H1 (cell line): ENCODE data around the gene CHAC1. TPM values are rescaled to one million over a fixed set of nuclear protein-coding genes. Genes with fewer than 3 reads are reported as not detected.
A peak's percentile ranks its signal among the peaks of the same experiment; 100 is the strongest.

ENCODE experiments used
- CTCF ChIA-PET: fragments of 300-600 bp; sonication (Branson Sonifier 250); formaldehyde crosslinking; loops from one replicate; lab custom pipeline; 2021; ENCODE audit not compliant: partially characterized antibody; lab: Charles Lee
- POLR2A ChIA-PET: fragments of 300-600 bp; sonication (Branson Sonifier 250); formaldehyde crosslinking; loops from one replicate; lab custom pipeline; 2021; ENCODE audit warnings: inconsistent platforms; ENCODE audit not compliant: partially characterized antibody; lab: Charles Lee
- DNase-seq, 2 experiments: peaks; one replicate each; pipeline versions ENCODE4 v3.0.0 to v3.0.0-alpha.2; 2010 to 2022; ENCODE audit warnings: low spot score in 2 of 2, low read depth in 1 of 2, mixed read lengths in 1 of 2
- FAIRE-seq: peaks from 2 replicates; lab custom pipeline; 2011; peaks lifted over from hg19 to GRCh38; lab: Jason Lieb, UNC
- H2AFZ ChIP-seq: 2 replicates; pipeline ENCODE4 v1.8.1; 2012; ENCODE audit warnings: low read length, inconsistent platforms
- H2AK5ac ChIP-seq: 2 replicates; pipeline ENCODE4 v1.6.1; 2013; ENCODE audit warnings: low read depth, low read length
- H2BK120ac ChIP-seq: replicated peaks from 2 replicates; pipeline ENCODE3; 2013; ENCODE audit warnings: low read depth, low read length, inconsistent platforms
- H2BK12ac ChIP-seq: 2 replicates; pipeline ENCODE4 v1.6.1; 2013; ENCODE audit warnings: low read depth, low read length
- H2BK15ac ChIP-seq: 2 replicates; pipeline ENCODE4 v1.6.1; 2013; ENCODE audit warnings: low read length
- H2BK20ac ChIP-seq: 2 replicates; pipeline ENCODE4 v1.6.1; 2013; ENCODE audit warnings: low read length
- H2BK5ac ChIP-seq: 2 replicates; pipeline ENCODE4 v1.6.1; 2013; ENCODE audit warnings: low read depth, low read length
- H3K14ac ChIP-seq: 2 replicates; pipeline ENCODE4 v1.6.1; 2013; ENCODE audit warnings: inconsistent platforms; ENCODE audit not compliant: insufficient read length
- H3K18ac ChIP-seq: 2 replicates; pipeline ENCODE4 v1.6.1; 2013; ENCODE audit warnings: low read length; ENCODE audit errors: extremely low read depth
- H3K23ac ChIP-seq: 2 replicates; pipeline ENCODE4 v1.6.1; 2013; ENCODE audit warnings: inconsistent platforms; ENCODE audit not compliant: insufficient read length
- H3K23me2 ChIP-seq: 2 replicates; pipeline ENCODE4 v1.6.1; 2013; ENCODE audit warnings: low read depth, low read length
- H3K27ac ChIP-seq: 2 replicates; pipeline ENCODE4 v1.6.1; 2011; ENCODE audit warnings: low read depth, low read length, inconsistent platforms
- H3K27me3 ChIP-seq, 4 experiments: replicated peaks in 1 of 4; 1 replicate in 1 of 4; 2 replicates in 3 of 4; pipeline versions ENCODE4 v1.6.1 to v1.8.1; 2011 to 2013; ENCODE audit warnings: low read length in 3 of 4, mild to moderate bottlenecking in 3 of 4, inconsistent platforms in 2 of 4, mixed read lengths in 2 of 4, moderate library complexity in 1 of 4; ENCODE audit not compliant: control insufficient read depth in 3 of 4, insufficient read depth in 3 of 4; ENCODE audit errors: extremely low read depth in 1 of 4
- H3K36me3 ChIP-seq, 4 experiments: 2 replicates each; pipeline versions ENCODE4 v1.6.1 to v1.8.1; 2011 to 2013; ENCODE audit warnings: mild to moderate bottlenecking in 4 of 4, low read length in 3 of 4, moderate library complexity in 2 of 4, control low read depth in 1 of 4, inconsistent platforms in 1 of 4; ENCODE audit not compliant: insufficient read depth in 4 of 4, control insufficient read depth in 2 of 4
- H3K4ac ChIP-seq: replicated peaks from 2 replicates; pipeline ENCODE3; 2013; ENCODE audit warnings: low read length, low read depth, mixed read lengths, inconsistent platforms; ENCODE audit not compliant: insufficient read length
- H3K4me1 ChIP-seq, 4 experiments: replicated peaks in 1 of 4; 1 replicate in 1 of 4; 2 replicates in 3 of 4; pipeline versions ENCODE4 v1.6.1 to v1.8.1; 2011 to 2013; ENCODE audit warnings: low read length in 3 of 4, inconsistent platforms in 2 of 4, mixed read lengths in 1 of 4; ENCODE audit not compliant: insufficient read depth in 4 of 4, control insufficient read depth in 3 of 4
- H3K4me2 ChIP-seq, 2 experiments: 2 replicates each; pipeline versions ENCODE4 v1.6.1 to v1.8.1; 2011 to 2013; ENCODE audit warnings: low read depth in 2 of 2, low read length in 2 of 2, control low read depth in 1 of 2, inconsistent platforms in 1 of 2, mild to moderate bottlenecking in 1 of 2; ENCODE audit not compliant: insufficient read depth in 1 of 2
- H3K4me3 ChIP-seq, 4 experiments: fragments of 200-600, 300-600 bp in 1 of 4; sonication (generic), shearing (Covaris generic), sonication (Bioruptor Twin) in 1 of 4; 2 replicates each; pipeline versions ENCODE4 v1.5.1 to v1.8.1; 2011 to 2016; ENCODE audit warnings: low read length in 4 of 4, low read depth in 3 of 4, control low read depth in 2 of 4, inconsistent platforms in 2 of 4, mild to moderate bottlenecking in 2 of 4, mixed read lengths in 1 of 4, moderate library complexity in 1 of 4; ENCODE audit not compliant: insufficient read depth in 2 of 4; ENCODE audit errors: extremely low read depth in 1 of 4
- H3K56ac ChIP-seq: replicated peaks from 2 replicates; pipeline ENCODE3; 2013; ENCODE audit warnings: low read depth, mild to moderate bottlenecking, mixed read lengths, low read length, inconsistent platforms; ENCODE audit not compliant: insufficient read length
- H3K79me1 ChIP-seq: 2 replicates; pipeline ENCODE4 v1.6.1; 2013; ENCODE audit warnings: low read depth, low read length, control low read depth
- H3K79me2 ChIP-seq, 2 experiments: 2 replicates each; pipeline versions ENCODE4 v1.6.1 to v1.8.1; 2012 to 2013; ENCODE audit warnings: low read length in 2 of 2, mild to moderate bottlenecking in 2 of 2, inconsistent platforms in 1 of 2; ENCODE audit not compliant: insufficient read depth in 2 of 2, control insufficient read depth in 1 of 2
- H3K9ac ChIP-seq, 4 experiments: replicated peaks in 1 of 4; 1 replicate in 1 of 4; 2 replicates in 3 of 4; pipeline versions ENCODE4 v1.6.1 to v1.8.1; 2011 to 2013; ENCODE audit warnings: low read depth in 3 of 4, low read length in 3 of 4, control low read depth in 2 of 4, mild to moderate bottlenecking in 2 of 4, moderate library complexity in 2 of 4, inconsistent platforms in 1 of 4; ENCODE audit errors: extremely low read depth in 1 of 4
- H3K9me3 ChIP-seq, 2 experiments: 2 replicates each; pipeline versions ENCODE4 v1.6.1 to v1.8.1; 2012 to 2013; ENCODE audit warnings: mild to moderate bottlenecking in 2 of 2, moderate library complexity in 2 of 2, control low read depth in 1 of 2, inconsistent platforms in 1 of 2, low read depth in 1 of 2, low read length in 1 of 2, mixed read lengths in 1 of 2; ENCODE audit not compliant: insufficient read depth in 2 of 2
- H4K20me1 ChIP-seq, 2 experiments: replicated peaks in 1 of 2; 2 replicates each; pipeline versions ENCODE3 to v1.8.1; 2011 to 2013; ENCODE audit warnings: inconsistent platforms in 2 of 2, low read length in 2 of 2, mild to moderate bottlenecking in 1 of 2; ENCODE audit not compliant: insufficient read depth in 2 of 2, control insufficient read depth in 1 of 2
- H4K5ac ChIP-seq: 2 replicates; pipeline ENCODE4 v1.6.1; 2013; ENCODE audit warnings: low read length, low read depth, mixed read lengths, inconsistent platforms; ENCODE audit not compliant: insufficient read length
- H4K8ac ChIP-seq: 2 replicates; pipeline ENCODE4 v1.8.0; 2013; ENCODE audit warnings: mild to moderate bottlenecking, moderate library complexity, low read length, inconsistent platforms; ENCODE audit not compliant: insufficient read depth; ENCODE audit errors: extremely low read depth
- H4K91ac ChIP-seq: replicated peaks from 2 replicates; pipeline ENCODE3; 2013; ENCODE audit warnings: low read length, mixed read lengths, inconsistent platforms; ENCODE audit not compliant: insufficient read length
- KDM1A ChIP-seq: fragments of 200-600, 300-600 bp; sonication (generic); IDR thresholded peaks from 2 replicates; pipeline ENCODE4 v1.7.1; 2016; ENCODE audit warnings: mild to moderate bottlenecking, low read length, borderline replicate concordance
- WGBS, 2 experiments: shearing (Covaris generic) in 1 of 2; methylation state at CpG; one replicate each; pipeline versions ENCODE4 v1.1.6 to v1.1.7; 2013 to 2015; ENCODE audit warnings: low lambda C conversion rate in 2 of 2, mixed read lengths in 2 of 2, inconsistent platforms in 1 of 2, low coverage in 1 of 2, missing lambda C conversion rate in 1 of 2; ENCODE audit not compliant: insufficient replicate concordance in 2 of 2, insufficient coverage in 1 of 2, insufficient read length in 1 of 2; ENCODE audit errors: extremely low coverage in 1 of 2, missing lambda C conversion rate in 1 of 2; 5-methylcytosine and 5-hydroxymethylcytosine counted together
- polyA plus RNA-seq, 7 experiments: library from polyadenylated mRNA; depleted of rRNA in 3 of 7; stranded (reverse) in 5 of 7; unstranded in 2 of 7; fragments of >200 nt in 5 of 7; fragments of 200-250 nt in 2 of 7; gene quantifications; 1 replicate in 5 of 7; 2 replicates in 1 of 7; 4 replicates in 1 of 7; pipeline versions ENCODE4 v1.2.1 to v1.2.3, GENCODE V29; 2011 to 2013; ENCODE audit warnings: missing spikeins in 2 of 7, mixed read lengths in 2 of 7
- total RNA-seq: library from RNA; stranded (reverse); fragmentation: NEBNext Ultra II Directional; extraction: Animal tissue kit (Norgen Biotek cat#: 25700); gene quantifications from 2 replicates; pipeline ENCODE4 v1.2.1, GENCODE V29; 2021
- TF ChIP-seq, protein P1 (sequence below), 3 experiments: IDR thresholded peaks; 1 replicate in 2 of 3; 2 replicates in 1 of 3; pipeline versions ENCODE4 v1.5.1 to v1.6.1; 2011; ENCODE audit warnings: low read length in 3 of 3, mild to moderate bottlenecking in 3 of 3, inconsistent platforms in 2 of 3, low read depth in 1 of 3, moderate library complexity in 1 of 3; ENCODE audit not compliant: insufficient read depth in 1 of 3; ENCODE audit errors: control extremely low read depth in 1 of 3

Gene CHAC1
- total and polyA plus RNA-seq, 2 of the 8 experiments (the other 6 are each of a cell fraction or from before 2014, with no cell fraction given) = 34.3 to 159 TPM

DNA sequence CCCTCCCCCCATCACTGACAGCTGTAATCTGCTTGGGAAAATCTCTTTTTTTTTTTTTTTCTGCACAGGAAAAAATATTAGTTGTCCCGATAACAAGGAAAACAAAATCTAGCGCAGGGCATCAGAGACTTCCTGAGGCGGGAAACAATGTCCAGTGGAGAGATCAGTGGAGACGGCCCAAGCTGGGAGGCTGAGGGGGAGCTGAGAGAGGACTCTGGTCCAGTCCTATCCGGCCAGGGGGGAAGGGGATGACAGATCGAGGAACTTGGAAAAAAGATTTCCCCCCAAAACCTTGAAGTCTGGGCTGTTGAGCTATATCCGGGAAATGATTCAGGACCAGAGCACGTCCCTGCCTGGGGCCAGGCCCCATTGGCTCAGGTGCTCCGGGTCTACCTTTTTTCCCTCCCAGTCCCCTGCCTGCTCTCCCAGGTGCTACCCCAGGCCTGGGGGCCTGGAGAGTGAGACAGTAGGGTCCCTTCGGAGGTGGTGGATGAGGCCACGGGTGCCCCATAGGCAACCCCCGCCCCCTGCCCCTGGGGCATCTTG, 38.1 kb upstream of the CHAC1 start:
- no peak overlapping the region for H4K8ac ChIP-seq
- H3K9ac ChIP-seq = no peak overlapping the region
- peaks cover 4% of the 10 kb centered on the region; the same call in 1 of the 2 replicates for H3K23me2 ChIP-seq
- no peak overlapping the region for H3K23ac ChIP-seq
- no peaks in the 10 kb centered on the region for H3K79me1 ChIP-seq
- TF ChIP-seq KDM1A = peak; percentile 4; the same call in 1 of the 2 replicates
- TF ChIP-seq, protein P1, sequence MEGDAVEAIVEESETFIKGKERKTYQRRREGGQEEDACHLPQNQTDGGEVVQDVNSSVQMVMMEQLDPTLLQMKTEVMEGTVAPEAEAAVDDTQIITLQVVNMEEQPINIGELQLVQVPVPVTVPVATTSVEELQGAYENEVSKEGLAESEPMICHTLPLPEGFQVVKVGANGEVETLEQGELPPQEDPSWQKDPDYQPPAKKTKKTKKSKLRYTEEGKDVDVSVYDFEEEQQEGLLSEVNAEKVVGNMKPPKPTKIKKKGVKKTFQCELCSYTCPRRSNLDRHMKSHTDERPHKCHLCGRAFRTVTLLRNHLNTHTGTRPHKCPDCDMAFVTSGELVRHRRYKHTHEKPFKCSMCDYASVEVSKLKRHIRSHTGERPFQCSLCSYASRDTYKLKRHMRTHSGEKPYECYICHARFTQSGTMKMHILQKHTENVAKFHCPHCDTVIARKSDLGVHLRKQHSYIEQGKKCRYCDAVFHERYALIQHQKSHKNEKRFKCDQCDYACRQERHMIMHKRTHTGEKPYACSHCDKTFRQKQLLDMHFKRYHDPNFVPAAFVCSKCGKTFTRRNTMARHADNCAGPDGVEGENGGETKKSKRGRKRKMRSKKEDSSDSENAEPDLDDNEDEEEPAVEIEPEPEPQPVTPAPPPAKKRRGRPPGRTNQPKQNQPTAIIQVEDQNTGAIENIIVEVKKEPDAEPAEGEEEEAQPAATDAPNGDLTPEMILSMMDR (IDR thresholded peaks at IDR 0.05; ENCODE audit: control extremely low read depth in 1 of 3, insufficient read depth in 1 of 3, low read depth in 1 of 3, low read length in 3 of 3) = no peak
- H3K14ac ChIP-seq = no peak overlapping the region
- H4K91ac ChIP-seq = no peak overlapping the region
- H3K79me2 ChIP-seq = no peaks in the 10 kb centered on the region
- ChIA-PET POLR2A (interaction anchor here (0.6 to 43.8 kb wide), 7 partner anchors 9 to 109 kb away, joined by 3 to 1505 read pairs (median 8); partner anchors contain the start of genes CHAC1 and DLL4), CTCF (interaction anchor here (0.6 to 24.4 kb wide), 17 partner anchors 12 to 548 kb away, joined by 3 to 619 read pairs (median 3); partner anchors contain the start of genes CHAC1, DLL4 and VPS18)
- no peak overlapping the region for H3K18ac ChIP-seq
- H3K27ac ChIP-seq = no peak overlapping the region
- no peak overlapping the region for H2BK5ac ChIP-seq
- no peak overlapping the region for H2BK20ac ChIP-seq
- no peak overlapping the region for H3K4me2 ChIP-seq
- no peak overlapping the region for H3K56ac ChIP-seq
- no peak overlapping the region for H2AK5ac ChIP-seq
- FAIRE-seq (no peak), DNase-seq (no peak)
- no peak overlapping the region for H4K5ac ChIP-seq
- H2AFZ ChIP-seq = no peak overlapping the region
- no peaks in the 10 kb centered on the region for H4K20me1 ChIP-seq
- no peak overlapping the region for H3K4me3 ChIP-seq
- no peaks in the 10 kb centered on the region for H3K36me3 ChIP-seq
- H2BK120ac ChIP-seq = no peak overlapping the region
- peaks cover 0 to 16% (median 1%) of the 10 kb centered on the region in 4 experiments; a peak in 4 of 7 replicates for H3K27me3 ChIP-seq
- no peaks in the 10 kb centered on the region for H3K9me3 ChIP-seq
- H2BK12ac ChIP-seq = 0 out of 2 replicates have a peak overlapping the region, but pooled peaks have one; percentile 33
- WGBS, 2 experiments = 86% methylated on average over 8 of the region's 12 CpGs; no CpG with 5 or more reads in 1 of the 2 experiments
- peaks cover 0 to 34% (median 11%) of the 10 kb centered on the region in 4 experiments; a peak in 4 of 7 replicates for H3K4me1 ChIP-seq
- H3K4ac ChIP-seq = no peak overlapping the region
- H2BK15ac ChIP-seq = no peak overlapping the region
